ENCODE results near the gene BLMH.

BLMH gene

GRCh38 chr17:30254150-30254549 lies 37.6 kb downstream of the BLMH start:
- FAIRE-seq (no peak), DNase-seq (ENCODE audit: extremely low spot score, insufficient read length, low read depth) (no peak)

- DNase-seq (ENCODE audit: extremely low spot score, insufficient read length, low read depth) = no peak
- FAIRE-seq = no peak
Measured at GRCh38 chr17:30253312-30253711, 38.4 kb downstream of the BLMH start.

DNA sequence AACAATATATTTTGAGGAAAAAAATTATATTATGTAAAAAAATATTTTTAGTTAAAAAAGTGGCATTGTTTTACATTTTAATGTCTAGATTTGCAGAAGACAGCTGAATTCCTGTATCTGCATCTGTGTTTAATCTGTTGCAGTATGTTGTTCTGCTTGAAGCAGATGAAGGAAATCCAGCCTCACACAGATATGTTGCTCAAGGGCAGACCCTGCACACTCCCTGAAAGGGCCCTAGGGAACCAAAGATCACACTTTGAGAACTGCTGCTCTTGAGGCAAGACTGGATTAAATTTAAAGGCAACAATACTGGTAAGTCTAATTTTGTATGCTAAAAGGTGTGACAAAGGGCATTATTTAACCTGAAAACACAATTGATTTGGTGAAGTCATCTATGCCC lies 39.8 kb downstream of the BLMH start:
- DNase-seq (ENCODE audit: extremely low spot score, insufficient read length, low read depth) = no peak
- FAIRE-seq = no peak

GRCh38 chr17:30249460-30249859 lies 42.3 kb downstream of the BLMH start:
- FAIRE-seq (no peak), DNase-seq (ENCODE audit: extremely low spot score, insufficient read length, low read depth) (no peak)

DNA sequence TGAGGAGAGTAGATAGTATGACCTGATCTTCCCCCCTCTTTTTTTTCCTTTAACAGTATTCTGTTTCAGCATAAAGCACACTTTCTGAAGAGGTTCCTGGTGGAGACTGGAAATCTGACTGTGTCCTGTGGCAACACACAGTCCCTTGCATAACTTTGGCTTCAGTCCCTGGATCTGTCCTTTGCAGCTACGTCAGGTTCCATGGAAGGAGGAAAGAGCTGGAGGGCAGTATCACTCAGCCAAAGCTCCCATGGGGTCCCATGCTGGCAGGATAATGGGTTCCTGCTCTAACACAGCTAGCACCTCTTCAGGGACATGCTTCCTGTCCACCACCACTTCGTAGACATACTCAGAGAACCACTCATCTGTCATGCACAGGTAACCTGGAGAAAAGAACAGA lies 43.0 kb downstream of the BLMH start:
- no peak for FAIRE-seq
- DNase-seq (ENCODE audit: extremely low spot score, insufficient read length, low read depth) = no peak

DNA sequence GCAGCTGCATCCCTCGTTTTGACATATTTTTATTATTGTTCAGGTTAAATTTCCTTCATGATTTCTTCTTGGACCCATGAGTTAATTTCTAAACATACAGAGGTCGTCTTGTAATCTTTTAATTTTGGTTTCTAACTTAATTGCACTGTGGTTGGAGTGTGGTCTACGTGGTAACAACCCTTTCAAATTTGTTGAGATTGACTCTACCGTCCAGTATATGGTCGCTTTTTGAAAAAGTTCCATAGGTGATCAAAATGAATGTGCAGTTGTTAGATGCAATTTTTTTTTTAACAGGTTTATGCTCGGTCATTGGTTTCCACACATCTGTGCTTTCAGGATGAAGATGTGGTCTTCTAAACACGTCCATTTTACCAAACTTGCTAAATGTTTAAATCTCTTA lies 45.3 kb downstream of the BLMH start:
- FAIRE-seq = no peak
- DNase-seq (ENCODE audit: extremely low spot score, insufficient read length, low read depth) = no peak

DNA sequence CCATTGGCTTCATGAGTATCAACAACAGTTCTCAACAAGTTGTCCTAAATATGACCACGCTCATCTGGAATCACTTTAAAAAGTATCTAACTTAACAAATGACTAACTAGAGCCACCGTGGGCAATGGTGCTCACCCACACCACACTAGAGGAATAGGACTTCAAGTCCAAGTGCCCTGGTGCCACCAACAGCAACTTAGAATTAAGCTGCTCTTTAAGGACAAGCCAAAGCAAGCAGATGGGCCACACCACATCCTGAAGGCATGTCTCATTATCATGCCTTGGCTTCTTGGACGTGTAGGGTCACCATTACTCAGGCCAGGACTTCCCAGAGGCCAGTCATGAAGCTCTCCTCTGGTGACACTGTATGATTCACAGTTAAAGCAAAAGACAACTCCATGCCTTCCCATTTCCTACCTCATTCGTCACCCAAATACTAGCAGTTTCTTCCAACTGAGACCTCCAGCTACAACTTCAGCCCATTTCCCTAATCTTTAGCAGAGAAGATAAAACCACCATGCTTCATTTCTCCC lies 46.8 kb downstream of the BLMH start:
- no peak for FAIRE-seq
- no peak for DNase-seq (ENCODE audit: extremely low spot score, insufficient read length, low read depth)

DNA sequence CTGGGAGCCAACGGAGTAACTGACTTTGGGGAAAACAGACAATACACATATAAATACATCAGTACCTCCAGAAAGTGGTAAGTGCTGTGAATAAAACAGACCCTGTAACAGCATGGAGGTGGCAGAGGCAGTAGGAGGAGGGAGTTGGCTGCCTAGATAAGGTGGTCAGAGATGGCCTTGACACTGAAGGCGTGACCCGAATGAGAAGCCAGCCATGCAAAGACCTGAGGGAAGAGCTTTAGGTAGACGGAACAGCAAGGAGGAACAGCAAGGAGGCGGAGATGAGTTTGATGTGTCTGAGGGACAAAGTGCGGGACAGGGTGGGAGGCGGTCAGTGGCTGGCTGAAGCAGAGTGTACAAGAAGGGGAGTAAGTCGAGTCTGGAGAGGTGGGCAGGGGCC lies 48.2 kb downstream of the BLMH start:
- FAIRE-seq (no peak), DNase-seq (ENCODE audit: extremely low spot score, insufficient read length, low read depth) (no peak)

DNA sequence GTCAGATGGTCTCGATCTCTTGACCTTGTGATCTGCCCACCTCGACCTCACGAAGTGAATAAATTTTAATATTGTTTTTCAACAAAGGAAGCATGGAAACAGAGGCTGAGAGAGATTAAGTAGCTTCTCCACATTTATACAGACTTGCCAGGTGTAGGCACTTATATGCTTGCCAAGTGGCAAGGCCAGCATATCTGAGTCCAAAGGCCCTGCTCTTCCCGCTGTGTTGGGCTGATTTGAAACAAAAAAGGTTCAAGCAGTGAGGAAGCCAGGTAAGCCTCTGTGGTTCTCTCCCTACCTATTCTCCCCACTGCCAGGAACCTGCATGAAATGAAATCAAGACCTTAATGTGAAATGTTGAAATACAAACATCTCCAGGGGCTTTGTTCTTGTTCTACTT lies 48.7 kb downstream of the BLMH start:
- DNase-seq (ENCODE audit: extremely low spot score, insufficient read length, low read depth) (no peak), FAIRE-seq (no peak)

GRCh38 chr17:30241051-30241450 lies 50.7 kb downstream of the BLMH start:
- FAIRE-seq (no peak), DNase-seq (ENCODE audit: extremely low spot score, insufficient read length, low read depth) (no peak)

- FAIRE-seq = no peak
Measured at GRCh38 chr17:30240177-30240576, 51.6 kb downstream of the BLMH start.

DNA sequence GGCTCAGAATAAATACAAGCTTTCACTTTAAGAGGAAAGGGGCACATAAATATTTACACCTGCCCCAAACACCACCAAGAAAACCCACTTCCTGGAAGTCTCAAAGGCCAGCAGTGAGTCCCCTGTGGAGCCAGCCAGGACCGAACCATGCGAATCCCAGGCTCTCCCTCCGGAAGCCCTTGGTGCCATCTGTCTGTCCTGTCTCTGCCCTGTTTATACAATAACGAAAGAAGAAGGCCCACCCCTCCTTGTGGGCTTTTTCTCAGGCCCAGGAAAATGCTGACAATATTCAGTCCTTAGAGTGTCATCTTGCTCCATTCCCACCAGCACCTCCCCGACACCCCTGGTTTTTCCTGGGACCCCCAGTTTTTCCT lies 52.7 kb downstream of the BLMH start:
- no peak for DNase-seq (ENCODE audit: extremely low spot score, insufficient read length, low read depth)
- FAIRE-seq = no peak

More at GRCh38 chr17:30240177-30240576, 51.6 kb downstream of the BLMH start:
- no peak for DNase-seq (ENCODE audit: extremely low spot score, insufficient read length, low read depth)

DNA sequence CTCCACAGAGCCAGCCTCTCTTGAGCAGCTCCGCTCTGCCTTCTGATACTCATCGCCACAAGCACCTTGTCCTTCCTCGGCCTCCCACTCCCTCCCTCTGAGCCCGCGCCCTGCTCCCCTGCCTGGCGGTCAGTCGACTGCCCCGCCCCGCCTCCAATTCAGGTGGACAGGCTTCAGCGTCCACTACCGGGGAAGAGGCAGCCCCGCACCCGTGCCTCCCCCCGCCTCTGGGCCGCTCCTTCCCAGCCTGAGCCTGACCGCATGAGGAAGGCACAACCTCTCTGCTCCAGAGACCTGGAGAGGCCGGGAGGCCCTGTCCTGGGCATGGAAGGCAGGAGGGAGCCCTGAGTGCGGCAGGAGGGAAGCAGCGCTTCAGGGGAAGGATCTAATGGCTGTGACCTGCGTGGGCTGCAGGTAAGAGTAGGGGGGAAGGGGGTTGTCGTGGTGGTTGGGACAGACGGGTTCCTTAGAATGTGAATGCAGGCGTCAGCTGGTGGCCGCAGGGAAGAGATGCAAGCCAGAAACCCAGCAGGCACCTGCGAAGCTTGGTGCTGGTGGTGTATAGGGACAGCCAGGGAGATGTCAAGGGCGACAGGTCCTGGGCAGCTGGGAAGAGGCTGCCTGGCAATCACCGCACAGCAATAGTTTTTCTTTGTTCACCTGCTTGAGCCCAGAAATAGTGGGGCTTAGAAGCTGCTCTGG lies 53.2 kb downstream of the BLMH start:
- no peak for DNase-seq (ENCODE audit: extremely low spot score, insufficient read length, low read depth)
- FAIRE-seq = no peak

GRCh38 chr17:30238003-30238344 lies 53.8 kb downstream of the BLMH start:
- no peak for FAIRE-seq
- no peak for DNase-seq (ENCODE audit: extremely low spot score, insufficient read length, low read depth)

GRCh38 chr17:30237296-30238002 lies 54.3 kb downstream of the BLMH start:
- no peak for FAIRE-seq

GRCh38 chr17:30236766-30237165 lies 55.0 kb downstream of the BLMH start:
- peak; percentile 71 for FAIRE-seq

More at GRCh38 chr17:30237296-30238002, 54.3 kb downstream of the BLMH start:
- no peak for DNase-seq (ENCODE audit: extremely low spot score, insufficient read length, low read depth)

DNA sequence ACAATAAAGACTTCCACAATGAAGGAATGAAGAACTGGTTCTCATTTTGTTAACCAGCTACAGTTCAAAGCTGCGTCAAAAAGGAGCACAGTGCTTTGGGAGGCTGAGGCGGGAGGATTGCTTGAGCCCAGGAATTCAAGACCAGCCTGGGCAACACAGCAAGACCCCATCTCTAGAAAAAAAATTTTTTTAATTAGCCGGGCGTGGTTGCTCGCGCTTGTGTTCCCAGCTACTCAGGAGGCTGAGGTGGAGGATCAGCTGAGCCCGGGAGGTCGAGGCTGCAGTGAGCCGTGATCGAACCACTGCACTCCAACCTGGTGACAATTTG lies 55.5 kb downstream of the BLMH start:
- FAIRE-seq (no peak), DNase-seq (ENCODE audit: extremely low spot score, insufficient read length, low read depth) (no peak)

More at GRCh38 chr17:30236766-30237165, 55.0 kb downstream of the BLMH start:
- no peak for DNase-seq (ENCODE audit: extremely low spot score, insufficient read length, low read depth)

DNA sequence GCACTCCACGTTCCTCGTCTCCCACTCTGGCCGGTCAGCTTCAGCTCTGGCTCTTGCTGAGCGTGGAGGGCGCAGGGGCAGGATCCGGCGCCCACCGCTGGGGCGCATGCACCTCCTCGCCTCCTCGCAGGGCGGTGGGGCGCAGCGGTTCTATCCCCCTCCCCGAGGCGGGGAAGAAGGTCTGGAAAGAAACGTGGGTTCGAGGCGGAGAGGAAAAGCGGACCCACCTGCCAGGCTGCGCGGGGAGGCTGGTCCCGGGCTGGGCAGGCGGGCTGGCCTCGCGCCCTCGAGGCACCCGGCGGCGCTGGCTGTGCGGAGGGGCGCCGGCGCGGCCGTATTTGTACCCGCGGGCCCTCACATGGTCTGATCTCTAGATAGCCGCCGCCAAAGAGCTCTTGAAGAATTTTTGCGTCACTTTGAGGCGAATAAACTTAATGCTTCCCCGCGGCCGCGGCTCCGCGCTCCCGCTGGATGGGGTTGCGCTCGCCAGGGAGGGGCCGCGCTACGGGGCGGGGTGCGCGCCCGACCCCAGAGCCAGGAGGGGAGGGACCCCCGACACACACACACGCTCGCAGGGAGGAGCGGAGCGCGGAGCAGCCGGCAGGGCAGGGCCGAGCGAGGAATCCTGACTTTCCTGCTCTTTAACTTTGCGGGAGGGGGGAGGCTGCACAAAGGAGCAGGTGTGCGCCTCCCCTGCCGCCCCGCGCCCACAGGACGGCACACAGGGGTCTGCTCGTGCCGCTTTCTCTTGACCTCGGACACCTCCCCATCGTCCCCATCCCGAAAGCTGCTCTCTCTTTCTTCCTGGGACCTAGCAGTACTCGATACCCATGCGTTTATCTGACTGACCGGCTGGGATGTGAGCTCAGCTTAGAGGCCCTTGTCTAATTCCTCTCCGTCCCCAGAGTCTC lies 56.1 kb downstream of the BLMH start, which contains the start of gene SLC6A4:
TSS of gene SLC6A4 (minus strand) at position 312 of the 911 bp plus-strand sequence. CDS start 13,739 bp downstream, outside the sequence.
- FAIRE-seq (peak; percentile 45), DNase-seq (ENCODE audit: extremely low spot score, insufficient read length, low read depth) (no peak)

- FAIRE-seq (peak; percentile 91), DNase-seq (ENCODE audit: extremely low spot score, insufficient read length, low read depth) (no peak)
Measured at GRCh38 chr17:30234964-30235363, 56.8 kb downstream of the BLMH start.

- DNase-seq (ENCODE audit: extremely low spot score, insufficient read length, low read depth) (no peak), FAIRE-seq (no peak)
Measured at GRCh38 chr17:30234296-30234695, 57.4 kb downstream of the BLMH start.

Data from GM18507 (cell line).